ENCODE data around the gene ZNG1C. TPM values are rescaled to one million over a fixed set of nuclear protein-coding genes. Genes with fewer than 3 reads are reported as not detected.

The ZNG1C gene
- 10 to 100 TPM; 27.9 to 34.6 TPM for total RNA-seq

DNA sequence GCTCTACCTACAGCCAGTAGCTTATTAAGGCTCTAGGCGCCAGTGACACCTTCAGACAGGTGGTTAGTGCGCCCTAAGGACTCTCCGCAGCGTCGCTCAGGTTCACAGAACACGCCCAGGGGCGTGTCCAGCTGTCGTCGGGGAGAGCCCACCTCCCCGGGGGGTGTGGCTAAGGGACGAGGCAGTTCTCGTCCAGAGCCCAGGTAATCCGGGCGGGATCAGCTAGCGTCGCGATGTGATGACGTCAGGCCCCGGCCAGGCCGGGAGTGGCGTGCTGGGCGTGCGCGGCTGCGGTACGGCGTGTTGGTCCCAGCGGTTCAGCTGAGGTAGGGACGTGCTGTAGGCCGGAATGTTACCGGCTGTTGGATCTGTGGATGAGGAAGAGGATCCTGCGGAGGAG lies at the start of gene ZNG1C:
TSS of gene ZNG1C (plus strand) at position 301 of the 400 bp plus-strand sequence. CDS start at position 350, 49 bp downstream.

DNA sequence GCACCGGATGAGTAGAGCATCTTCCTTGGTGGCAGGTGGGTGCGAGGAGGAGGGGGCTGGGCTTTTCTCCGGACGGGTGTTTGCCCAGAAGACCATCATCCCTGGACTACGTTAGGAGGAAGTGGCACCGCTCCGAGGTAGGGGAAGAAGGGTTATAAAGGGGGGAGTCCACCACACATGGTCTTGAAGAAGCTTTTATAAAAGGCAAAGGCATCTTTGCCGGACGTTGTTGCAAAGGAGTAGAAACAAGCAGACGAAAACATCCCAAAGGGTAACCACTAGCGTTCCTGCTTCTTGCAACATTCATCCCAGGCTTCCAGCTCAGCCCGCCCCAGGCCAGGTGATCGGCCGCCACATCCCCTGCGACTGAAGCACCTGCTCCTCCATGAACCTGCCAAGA lies 60.8 kb downstream of the ZNG1C start, which contains the start of gene FOXD4L3:
TSS of gene FOXD4L3 (plus strand) at position 301 of the 400 bp plus-strand sequence. CDS start at position 386, 85 bp downstream.

Other genes starting within 250 kb of the ZNG1C start
- gene FOXD4L3, start 60.9 kb downstream of the ZNG1C start, total RNA-seq = not detected
- gene PGM5, start 114.6 kb downstream of the ZNG1C start, total RNA-seq = not detected

Data from activated naive CD4-positive, alpha-beta T cell treated with anti-CD3 and anti-CD28 coated beads, Interleukin-2, amount 10 ng/mL, durations not matched to agents 5 hours and 36 hours (primary cell).